Cardiac muscle cell (in vitro differentiated cells and primary cell): ENCODE results near the gene B3GLCT. TPM values are rescaled to one million over a fixed set of nuclear protein-coding genes. Genes with fewer than 3 reads are reported as not detected.

ENCODE experiments used
- DNase-seq, 2 donors: peaks; one replicate each; pipeline versions ENCODE4 v3.0.0 to v3.0.0-alpha.2; 2010 to 2017; ENCODE audit warnings: low read depth in 1 of 2, low spot score in 1 of 2
- H3K27ac ChIP-seq: fragments of 200-600 bp; sonication (generic); 2 replicates; pipeline ENCODE4 v1.5.1; 2016
- H3K27me3 ChIP-seq: fragments of 200-600 bp; sonication (generic); 2 replicates; pipeline ENCODE4 v1.6.0; 2016; ENCODE audit warnings: control low read depth
- H3K36me3 ChIP-seq: fragments of 200-600 bp; sonication (generic); 2 replicates; pipeline ENCODE4 v1.5.1; 2016; ENCODE audit warnings: control low read depth
- H3K4me1 ChIP-seq: fragments of 200-600 bp; sonication (generic); 2 replicates; pipeline ENCODE4 v1.8.1; 2017; ENCODE audit warnings: low read depth, mild to moderate bottlenecking, mixed run types
- H3K4me3 ChIP-seq: fragments of 200-600 bp; sonication (generic); 2 replicates; pipeline ENCODE4 v1.5.1; 2016; ENCODE audit warnings: mild to moderate bottlenecking
- H3K9me3 ChIP-seq: fragments of 200-600 bp; sonication (generic); 2 replicates; pipeline ENCODE4 v1.5.1; 2017; ENCODE audit warnings: low read depth, mild to moderate bottlenecking, control low read depth
- CTCF ChIP-seq: IDR thresholded peaks from 2 replicates; pipeline ENCODE4 v1.5.1; 2012; ENCODE audit warnings: low read depth, mild to moderate bottlenecking, low read length
- polyA plus RNA-seq: library from polyadenylated mRNA; unstranded; fragments of >200 nt; fragmentation: Nextera tagmentation; extraction: Ambion mirVana; gene quantifications from 2 replicates; pipeline ENCODE4 v1.2.1, GENCODE V29; 2016
- total RNA-seq: library from RNA; depleted of rRNA; stranded (reverse); fragments of >200 nt; gene quantifications from 2 replicates; pipeline ENCODE4 v1.2.3, GENCODE V29; 2016

Gene B3GLCT
- total and polyA plus RNA-seq, 2 experiments from 2014 or later = 4.5 to 6.2 TPM

GRCh38 chr13:31261241-31261640 is 61.5 kb downstream of the B3GLCT start:
- H3K4me1 ChIP-seq = no peaks in the 10 kb centered on the region
- no peaks in the 10 kb centered on the region for H3K9me3 ChIP-seq
- H3K4me3 ChIP-seq = no peak overlapping the region
- H3K27ac ChIP-seq = no peak overlapping the region
- no peak for DNase-seq
- H3K36me3 ChIP-seq = no peaks in the 10 kb centered on the region
- TF ChIP-seq CTCF = no peak
- H3K27me3 ChIP-seq = no peaks in the 10 kb centered on the region

GRCh38 chr13:31263346-31263745 is 63.6 kb downstream of the B3GLCT start:
- no peak for DNase-seq
- Histone ChIP-seq H3K27me3 (no peaks in the 10 kb centered on the region), H3K4me3 (no peak overlapping the region), H3K9me3 (no peaks in the 10 kb centered on the region), H3K4me1 (no peaks in the 10 kb centered on the region), H3K36me3 (no peaks in the 10 kb centered on the region), H3K27ac (no peak overlapping the region)
- no peak for TF ChIP-seq CTCF

GRCh38 chr13:31264151-31264550 is 64.4 kb downstream of the B3GLCT start:
- peak in 1 of 2 donors; percentile 9 for DNase-seq
- H3K4me1 ChIP-seq = no peaks in the 10 kb centered on the region
- H3K36me3 ChIP-seq = no peaks in the 10 kb centered on the region
- H3K9me3 ChIP-seq = no peaks in the 10 kb centered on the region
- TF ChIP-seq CTCF = no peak
- H3K27ac ChIP-seq = no peak overlapping the region
- H3K27me3 ChIP-seq = no peaks in the 10 kb centered on the region
- H3K4me3 ChIP-seq = no peak overlapping the region

- Histone ChIP-seq H3K4me3 (no peak overlapping the region), H3K4me1 (no peaks in the 10 kb centered on the region), H3K27ac (no peak overlapping the region), H3K27me3 (no peaks in the 10 kb centered on the region), H3K36me3 (no peaks in the 10 kb centered on the region), H3K9me3 (no peaks in the 10 kb centered on the region)
- TF ChIP-seq CTCF = no peak
- DNase-seq = peak in 1 of 2 donors; percentile 13
Measured at GRCh38 chr13:31267126-31267784, 67.5 kb downstream of the B3GLCT start.

- H3K4me1 ChIP-seq = no peaks in the 10 kb centered on the region
- DNase-seq = peak in 1 of 2 donors; percentile 12
- no peaks in the 10 kb centered on the region for H3K27me3 ChIP-seq
- H3K27ac ChIP-seq = no peak overlapping the region
- no peak for TF ChIP-seq CTCF
- no peaks in the 10 kb centered on the region for H3K36me3 ChIP-seq
- H3K4me3 ChIP-seq = no peak overlapping the region
- H3K9me3 ChIP-seq = no peaks in the 10 kb centered on the region
Measured at GRCh38 chr13:31274390-31274789, 74.6 kb downstream of the B3GLCT start.
